K562 (cell line): ENCODE data around the gene NUFIP2.

Source experiments
- CTCF ChIP-seq, 3 experiments: IDR thresholded peaks in 2 of 3; conservative IDR thresholded peaks in 1 of 3; 2 replicates each; pipeline ENCODE4 v1.5.1; 2011 to 2012; ENCODE audit warnings: low read length in 3 of 3, mild to moderate bottlenecking in 3 of 3, control low read depth in 2 of 3, improper control_type of control experiment in 1 of 3, inconsistent platforms in 1 of 3, low read depth in 1 of 3, mixed read lengths in 1 of 3, moderate library complexity in 1 of 3; ENCODE audit not compliant: insufficient read depth in 2 of 3
- ELF4 ChIP-seq: fragments of 450-650 bp; formaldehyde crosslinking; IDR thresholded peaks from 2 replicates; pipeline ENCODE4 v1.4.0; 2022; ENCODE audit warnings: missing genetic modification characterization
- POLR2A ChIP-seq: fragments of 450-650 bp; conservative IDR thresholded peaks from 2 replicates; pipeline ENCODE4 v1.6.1; 2016
- RBM17 ChIP-seq: fragments of 200-400 bp; formaldehyde crosslinking; IDR thresholded peaks from 2 replicates; pipeline ENCODE4 v1.6.1; 2017; ENCODE audit warnings: low read depth, mild to moderate bottlenecking, low read length, borderline replicate concordance
- SPI1 ChIP-seq: IDR thresholded peaks from 2 replicates; pipeline ENCODE4 v1.6.1; 2011; ENCODE audit warnings: low read depth, low read length, control low read depth, borderline replicate concordance
- ZNF561 ChIP-seq: fragments of 450-650 bp; formaldehyde crosslinking; conservative IDR thresholded peaks from 2 replicates; pipeline ENCODE4 v1.4.0; 2020; ENCODE audit warnings: mild to moderate bottlenecking, moderate library complexity
- ZNF586 ChIP-seq: fragments of 450-650 bp; formaldehyde crosslinking; conservative IDR thresholded peaks from 2 replicates; pipeline ENCODE4 v1.4.0; 2020; ENCODE audit warnings: mild to moderate bottlenecking, moderate library complexity
- ZNF740 ChIP-seq, 3 experiments: fragments of 200-800 bp in 1 of 3; sonication (Bioruptor generic) in 1 of 3; sonication (generic) in 1 of 3; formaldehyde crosslinking in 1 of 3; IDR thresholded peaks; 2 replicates each; pipeline versions ENCODE4 v1.6.1 to v1.8.0; 2016 to 2022; ENCODE audit warnings: mild to moderate bottlenecking in 2 of 3, missing compliant biosample characterization in 2 of 3, missing genetic modification characterization in 2 of 3, missing genetic modification reagents in 1 of 3
- TF ChIP-seq, protein P1 (sequence below), 2 experiments: fragments of 450-650 bp in 1 of 2; sonication (generic) in 1 of 2; formaldehyde crosslinking in 1 of 2; IDR thresholded peaks; 2 replicates each; pipeline versions ENCODE4 v1.7.1 to v1.9.0; 2016 to 2022; ENCODE audit warnings: inconsistent platforms in 1 of 2, mild to moderate bottlenecking in 1 of 2, missing genetic modification reagents in 1 of 2

- TF ChIP-seq, protein P1, sequence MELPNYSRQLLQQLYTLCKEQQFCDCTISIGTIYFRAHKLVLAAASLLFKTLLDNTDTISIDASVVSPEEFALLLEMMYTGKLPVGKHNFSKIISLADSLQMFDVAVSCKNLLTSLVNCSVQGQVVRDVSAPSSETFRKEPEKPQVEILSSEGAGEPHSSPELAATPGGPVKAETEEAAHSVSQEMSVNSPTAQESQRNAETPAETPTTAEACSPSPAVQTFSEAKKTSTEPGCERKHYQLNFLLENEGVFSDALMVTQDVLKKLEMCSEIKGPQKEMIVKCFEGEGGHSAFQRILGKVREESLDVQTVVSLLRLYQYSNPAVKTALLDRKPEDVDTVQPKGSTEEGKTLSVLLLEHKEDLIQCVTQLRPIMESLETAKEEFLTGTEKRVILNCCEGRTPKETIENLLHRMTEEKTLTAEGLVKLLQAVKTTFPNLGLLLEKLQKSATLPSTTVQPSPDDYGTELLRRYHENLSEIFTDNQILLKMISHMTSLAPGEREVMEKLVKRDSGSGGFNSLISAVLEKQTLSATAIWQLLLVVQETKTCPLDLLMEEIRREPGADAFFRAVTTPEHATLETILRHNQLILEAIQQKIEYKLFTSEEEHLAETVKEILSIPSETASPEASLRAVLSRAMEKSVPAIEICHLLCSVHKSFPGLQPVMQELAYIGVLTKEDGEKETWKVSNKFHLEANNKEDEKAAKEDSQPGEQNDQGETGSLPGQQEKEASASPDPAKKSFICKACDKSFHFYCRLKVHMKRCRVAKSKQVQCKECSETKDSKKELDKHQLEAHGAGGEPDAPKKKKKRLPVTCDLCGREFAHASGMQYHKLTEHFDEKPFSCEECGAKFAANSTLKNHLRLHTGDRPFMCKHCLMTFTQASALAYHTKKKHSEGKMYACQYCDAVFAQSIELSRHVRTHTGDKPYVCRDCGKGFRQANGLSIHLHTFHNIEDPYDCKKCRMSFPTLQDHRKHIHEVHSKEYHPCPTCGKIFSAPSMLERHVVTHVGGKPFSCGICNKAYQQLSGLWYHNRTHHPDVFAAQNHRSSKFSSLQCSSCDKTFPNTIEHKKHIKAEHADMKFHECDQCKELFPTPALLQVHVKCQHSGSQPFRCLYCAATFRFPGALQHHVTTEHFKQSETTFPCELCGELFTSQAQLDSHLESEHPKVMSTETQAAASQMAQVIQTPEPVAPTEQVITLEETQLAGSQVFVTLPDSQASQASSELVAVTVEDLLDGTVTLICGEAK (IDR thresholded peaks at IDR 0.05): no peak
- TF ChIP-seq, protein P1 (CRISPR knock-in tag; IDR thresholded peaks at IDR 0.05): no peak
- TF ChIP-seq ELF4: no peak
- TF ChIP-seq ZNF561 (CRISPR knock-in tag): no peak
- TF ChIP-seq ZNF586: no peak
- TF ChIP-seq CTCF (IDR thresholded peaks at IDR 0.05 in 2 of 3, conservative IDR thresholded peaks at IDR 0.05 in 1 of 3; ENCODE audit: insufficient read depth in 2 of 3, low read depth in 1 of 3, low read length in 3 of 3): no peak
- TF ChIP-seq SPI1: no peak
- TF ChIP-seq RBM17: no peak
- no peak for TF ChIP-seq POLR2A
- TF ChIP-seq ZNF740 (CRISPR knock-in tag; IDR thresholded peaks at IDR 0.05): no peak
- TF ChIP-seq ZNF740 (tag; IDR thresholded peaks at IDR 0.05): no peak
Measured at GRCh38 chr17:29215717-29216116, 78.2 kb downstream of the NUFIP2 start.
